Astrocyte (in vitro differentiated cells and primary cell): ENCODE results near the gene MT3. TPM values are rescaled to one million over a fixed set of nuclear protein-coding genes. Genes with fewer than 3 reads are reported as not detected.
"Not testable (repeated sequence)": the region's sequence is repeated elsewhere in the genome, so short reads cannot be mapped to it uniquely, and the experiment has no call there.

Source experiments
- DNase-seq: peaks from one replicate; pipeline ENCODE4 v3.0.0-alpha.2; 2010; ENCODE audit warnings: low read depth
- FAIRE-seq: peaks from 2 replicates; lab custom pipeline; 2011; peaks lifted over from hg19 to GRCh38; lab: Jason Lieb, UNC
- H2AFZ ChIP-seq: 2 replicates; pipeline ENCODE4 v1.6.0; 2012; ENCODE audit warnings: low read depth, low read length, inconsistent platforms
- H3K27ac ChIP-seq: 2 replicates; pipeline ENCODE4 v1.5.1; 2011; ENCODE audit warnings: low read depth, low read length, inconsistent platforms
- H3K27me3 ChIP-seq: 2 replicates; pipeline ENCODE4 v1.6.0; 2011; ENCODE audit warnings: low read length, inconsistent platforms; ENCODE audit not compliant: insufficient read depth
- H3K36me3 ChIP-seq: 2 replicates; pipeline ENCODE4 v1.5.1; 2011; ENCODE audit warnings: low read length, inconsistent platforms; ENCODE audit not compliant: insufficient read depth
- H3K4me1 ChIP-seq: 2 replicates; pipeline ENCODE4 v1.5.1; 2011; ENCODE audit warnings: low read length, inconsistent platforms; ENCODE audit not compliant: insufficient read depth
- H3K4me2 ChIP-seq: 2 replicates; pipeline ENCODE4 v1.6.0; 2012; ENCODE audit warnings: low read length, inconsistent platforms
- H3K4me3 ChIP-seq: 2 replicates; pipeline ENCODE4 v1.5.1; 2011; ENCODE audit warnings: low read depth, mild to moderate bottlenecking, low read length, inconsistent platforms; ENCODE audit not compliant: insufficient read depth
- H3K79me2 ChIP-seq: 2 replicates; pipeline ENCODE4 v1.6.0; 2012; ENCODE audit warnings: mild to moderate bottlenecking, low read length, inconsistent platforms; ENCODE audit not compliant: insufficient read depth
- H3K9ac ChIP-seq: 2 replicates; pipeline ENCODE4 v1.6.0; 2012; ENCODE audit warnings: mild to moderate bottlenecking, low read length, inconsistent platforms
- H3K9me3 ChIP-seq: 2 replicates; pipeline ENCODE4 v1.5.1; 2012; ENCODE audit warnings: low read depth, mild to moderate bottlenecking, low read length, inconsistent platforms; ENCODE audit not compliant: insufficient read depth
- H4K20me1 ChIP-seq: 2 replicates; pipeline ENCODE4 v1.6.0; 2012; ENCODE audit warnings: low read length, inconsistent platforms; ENCODE audit not compliant: insufficient read depth
- H3K27ac Mint-ChIP-seq: one replicate; pipeline ENCODE4 v1.8.0; 2021; ENCODE audit warnings: mild to moderate bottlenecking, mixed read lengths; ENCODE audit not compliant: unreplicated experiment
- H3K27me3 Mint-ChIP-seq: one replicate; pipeline ENCODE4 v1.8.0; 2021; ENCODE audit warnings: low read depth, mixed read lengths; ENCODE audit not compliant: unreplicated experiment
- H3K36me3 Mint-ChIP-seq: one replicate; pipeline ENCODE4 v1.8.0; 2021; ENCODE audit warnings: low read depth, mixed read lengths; ENCODE audit not compliant: unreplicated experiment
- H3K4me1 Mint-ChIP-seq: one replicate; pipeline ENCODE4 v1.8.0; 2021; ENCODE audit warnings: low read depth, mixed read lengths; ENCODE audit not compliant: unreplicated experiment
- H3K4me3 Mint-ChIP-seq: one replicate; pipeline ENCODE4 v1.8.0; 2021; ENCODE audit warnings: mild to moderate bottlenecking, moderate library complexity, mixed read lengths; ENCODE audit not compliant: unreplicated experiment
- H3K9me3 Mint-ChIP-seq: one replicate; pipeline ENCODE4 v1.8.0; 2021; ENCODE audit warnings: mild to moderate bottlenecking, mixed read lengths; ENCODE audit not compliant: unreplicated experiment
- EZH2 ChIP-seq: IDR thresholded peaks from 2 replicates; pipeline ENCODE4 v1.6.1; 2012; ENCODE audit warnings: mild to moderate bottlenecking, low read length, inconsistent platforms; ENCODE audit not compliant: insufficient read depth
- total RNA-seq: library from RNA; stranded (reverse); gene quantifications from 2 replicates; pipeline ENCODE4 v1.2.1, GENCODE V29; 2021
- TF ChIP-seq, protein P1 (sequence below): IDR thresholded peaks from 2 replicates; pipeline ENCODE4 v1.5.1; 2011; ENCODE audit warnings: low read depth, mild to moderate bottlenecking, inconsistent platforms, low read length, moderate library complexity; ENCODE audit not compliant: insufficient read depth

Gene MT3
- total RNA-seq, 1 donor from 2014 or later = not detected

DNA sequence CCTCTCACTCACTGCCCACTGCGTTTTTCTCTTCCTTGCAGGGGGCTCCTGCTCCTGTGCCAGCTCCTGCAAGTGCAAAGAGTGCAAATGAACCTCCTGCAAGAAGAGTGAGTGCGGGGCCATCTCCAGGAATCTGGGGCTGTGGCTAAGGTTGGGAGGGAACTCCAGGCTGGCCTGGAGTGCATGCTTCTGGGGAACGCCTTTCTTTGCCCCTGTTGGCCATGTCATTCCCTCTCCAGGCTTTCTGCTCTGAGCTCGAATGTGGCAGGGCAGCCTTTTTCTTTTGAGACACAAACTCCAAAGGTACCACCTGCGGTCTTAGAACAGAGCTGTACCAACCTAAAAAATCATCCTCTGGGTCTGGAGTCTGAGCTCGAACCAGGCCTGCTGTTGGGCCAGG, 28.8 kb downstream of the MT3 start:
- FAIRE-seq (no peak), DNase-seq (no peak)
- Histone ChIP-seq H3K27ac (no peak overlapping the region), H3K36me3 (no peaks in the 10 kb centered on the region), H3K4me3 (no peak overlapping the region), H3K79me2 (peaks cover 2% of the 10 kb centered on the region), H4K20me1 (no peaks in the 10 kb centered on the region), H3K9me3 (no peaks in the 10 kb centered on the region), H2AFZ (no peak overlapping the region), H3K9ac (no peak overlapping the region), H3K27me3 (no peaks in the 10 kb centered on the region), H3K4me1 (peaks cover 37% of the 10 kb centered on the region), H3K4me2 (peak overlapping the region; percentile 85)
- Mint-ChIP-seq H3K36me3 (peaks cover 3% of the 10 kb centered on the region), H3K27ac (no peak overlapping the region), H3K4me3 (no peak overlapping the region), H3K9me3 (no peaks in the 10 kb centered on the region), H3K27me3 (peaks cover 61% of the 10 kb centered on the region), H3K4me1 (peaks cover 4% of the 10 kb centered on the region)
- no peak for TF ChIP-seq EZH2
- TF ChIP-seq, protein P1, sequence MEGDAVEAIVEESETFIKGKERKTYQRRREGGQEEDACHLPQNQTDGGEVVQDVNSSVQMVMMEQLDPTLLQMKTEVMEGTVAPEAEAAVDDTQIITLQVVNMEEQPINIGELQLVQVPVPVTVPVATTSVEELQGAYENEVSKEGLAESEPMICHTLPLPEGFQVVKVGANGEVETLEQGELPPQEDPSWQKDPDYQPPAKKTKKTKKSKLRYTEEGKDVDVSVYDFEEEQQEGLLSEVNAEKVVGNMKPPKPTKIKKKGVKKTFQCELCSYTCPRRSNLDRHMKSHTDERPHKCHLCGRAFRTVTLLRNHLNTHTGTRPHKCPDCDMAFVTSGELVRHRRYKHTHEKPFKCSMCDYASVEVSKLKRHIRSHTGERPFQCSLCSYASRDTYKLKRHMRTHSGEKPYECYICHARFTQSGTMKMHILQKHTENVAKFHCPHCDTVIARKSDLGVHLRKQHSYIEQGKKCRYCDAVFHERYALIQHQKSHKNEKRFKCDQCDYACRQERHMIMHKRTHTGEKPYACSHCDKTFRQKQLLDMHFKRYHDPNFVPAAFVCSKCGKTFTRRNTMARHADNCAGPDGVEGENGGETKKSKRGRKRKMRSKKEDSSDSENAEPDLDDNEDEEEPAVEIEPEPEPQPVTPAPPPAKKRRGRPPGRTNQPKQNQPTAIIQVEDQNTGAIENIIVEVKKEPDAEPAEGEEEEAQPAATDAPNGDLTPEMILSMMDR = no peak

DNA sequence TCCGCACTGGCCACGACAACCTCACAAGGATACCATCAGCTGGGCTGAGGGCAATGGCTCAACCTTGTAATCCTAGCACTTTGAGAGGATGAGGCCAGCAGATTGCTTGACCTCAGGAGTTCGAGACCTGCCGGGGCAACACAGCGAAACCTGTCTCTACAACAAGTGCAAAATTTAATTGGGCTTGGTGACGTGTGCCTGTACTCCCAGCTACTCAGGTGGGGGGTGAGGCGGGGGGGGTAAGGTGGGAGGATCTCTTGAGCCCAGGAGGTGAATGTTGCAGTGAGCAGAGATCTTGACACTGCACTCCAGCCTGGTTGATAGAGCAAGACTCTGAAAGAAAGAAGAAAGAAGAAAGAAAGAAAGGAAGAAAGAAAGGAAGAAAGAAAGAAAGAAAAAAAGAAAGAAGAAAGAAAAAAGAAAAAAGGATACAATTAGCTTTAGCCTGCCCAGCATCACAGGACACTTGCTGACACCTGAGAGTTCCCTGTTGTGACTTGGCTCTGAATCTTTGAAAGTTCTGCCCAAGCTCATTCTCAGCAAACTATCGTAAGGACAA, 31.1 kb downstream of the MT3 start:
- H3K36me3 ChIP-seq = no peaks in the 10 kb centered on the region
- TF ChIP-seq, protein P1 = no peak
- no peak for TF ChIP-seq EZH2
- no peak overlapping the region for H3K9ac ChIP-seq
- Mint-ChIP-seq H3K36me3 (peaks cover 6% of the 10 kb centered on the region), H3K4me3 (no peak overlapping the region), H3K27me3 (peaks cover 75% of the 10 kb centered on the region), H3K9me3 (no peaks in the 10 kb centered on the region), H3K27ac (no peak overlapping the region), H3K4me1 (no peaks in the 10 kb centered on the region)
- H3K4me3 ChIP-seq = no peak overlapping the region
- DNase-seq (no peak), FAIRE-seq (no peak)
- H3K9me3 ChIP-seq = no peaks in the 10 kb centered on the region
- no peaks in the 10 kb centered on the region for H4K20me1 ChIP-seq
- peaks cover 6% of the 10 kb centered on the region for H3K79me2 ChIP-seq
- peaks cover 22% of the 10 kb centered on the region for H3K4me1 ChIP-seq
- H3K4me2 ChIP-seq = no peak overlapping the region
- H3K27me3 ChIP-seq = no peaks in the 10 kb centered on the region
- H2AFZ ChIP-seq = no peak overlapping the region
- H3K27ac ChIP-seq = no peak overlapping the region

DNA sequence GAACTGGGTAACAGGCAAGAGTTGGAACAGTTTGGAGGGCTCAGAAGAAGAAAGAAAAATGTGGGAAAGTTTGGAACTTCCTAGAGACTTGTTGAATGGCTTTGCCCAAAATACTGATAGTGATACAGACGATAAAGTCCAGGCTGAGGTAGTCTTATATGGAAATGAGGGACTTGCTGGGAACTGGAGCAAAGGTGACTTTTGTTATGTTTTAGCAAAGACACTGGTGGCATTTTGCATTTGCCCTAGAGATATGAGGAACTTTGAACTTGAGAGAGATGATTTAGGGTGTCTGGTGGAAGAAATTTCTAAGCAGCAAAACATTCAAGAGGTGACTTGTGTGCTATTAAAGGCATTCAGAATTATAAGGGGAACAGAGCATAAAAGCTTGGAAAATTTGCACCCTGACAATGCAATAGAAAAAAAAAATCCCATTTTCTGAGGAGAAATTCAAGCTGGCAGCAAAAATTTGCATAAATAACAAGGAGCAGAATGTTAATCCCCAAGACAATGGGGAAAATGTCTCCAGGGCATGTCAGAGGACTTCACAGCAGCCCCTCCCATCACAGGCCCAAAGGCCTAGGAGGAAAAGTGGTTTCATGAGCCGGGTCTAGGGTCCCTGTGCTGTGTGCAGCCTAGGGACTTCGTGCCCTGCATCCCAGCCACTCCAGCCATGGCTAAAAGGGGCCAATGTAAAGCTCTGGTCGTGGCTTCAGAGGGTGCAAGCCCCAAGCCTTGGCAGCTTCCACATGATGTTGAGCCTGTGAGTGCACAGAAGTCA, 32.5 kb downstream of the MT3 start:
- not testable (repeated sequence) for H3K9ac ChIP-seq, H3K36me3 Mint-ChIP-seq, H3K27ac Mint-ChIP-seq, H3K9me3 Mint-ChIP-seq, H3K9me3 ChIP-seq, FAIRE-seq, H3K36me3 ChIP-seq, H3K27ac ChIP-seq, H3K4me3 ChIP-seq, DNase-seq, H3K4me1 Mint-ChIP-seq, H3K27me3 ChIP-seq, H2AFZ ChIP-seq, H3K4me2 ChIP-seq, H3K4me3 Mint-ChIP-seq
- peaks cover 68% of the 10 kb centered on the region for H3K27me3 Mint-ChIP-seq
- peaks cover 20% of the 10 kb centered on the region for H3K79me2 ChIP-seq
- peaks cover 30% of the 10 kb centered on the region for H3K4me1 ChIP-seq
- peaks cover 11% of the 10 kb centered on the region for H4K20me1 ChIP-seq

DNA sequence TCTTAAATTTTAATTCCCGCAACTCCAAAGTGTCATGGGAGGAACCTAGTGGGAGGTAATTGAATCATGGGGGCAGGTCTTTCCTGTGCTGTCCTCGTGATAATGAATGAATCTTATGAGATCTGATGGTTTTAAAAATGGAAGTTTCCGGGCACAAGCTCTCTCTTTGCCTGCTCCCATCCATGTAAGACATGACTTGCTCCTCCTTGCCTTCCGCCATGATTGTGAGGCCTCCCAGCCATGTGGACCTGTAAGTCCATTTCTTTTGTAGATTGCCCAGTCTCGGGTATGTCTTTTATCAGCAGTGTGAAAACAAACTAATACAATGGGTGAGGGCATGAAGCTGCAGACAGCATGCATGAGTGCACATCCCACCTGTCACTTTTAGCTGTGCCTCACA, 33.9 kb downstream of the MT3 start:
- peaks cover 25% of the 10 kb centered on the region for H3K4me1 ChIP-seq
- not testable (repeated sequence) for H3K4me1 Mint-ChIP-seq, H3K9me3 Mint-ChIP-seq, H3K4me3 ChIP-seq, H3K27ac Mint-ChIP-seq, H3K9me3 ChIP-seq, FAIRE-seq, DNase-seq, H3K27ac ChIP-seq, H3K4me2 ChIP-seq, H3K27me3 ChIP-seq, H3K9ac ChIP-seq, H3K4me3 Mint-ChIP-seq, H2AFZ ChIP-seq, H3K36me3 ChIP-seq, H3K36me3 Mint-ChIP-seq
- peaks cover 20% of the 10 kb centered on the region for H3K79me2 ChIP-seq
- peaks cover 57% of the 10 kb centered on the region for H3K27me3 Mint-ChIP-seq
- H4K20me1 ChIP-seq = peaks cover 11% of the 10 kb centered on the region
